AG09309 (cell line): Measurements from ENCODE around the gene RAB40B.

Source experiments
- DNase-seq: peaks from one replicate; pipeline ENCODE4 v3.0.0-alpha.2; 2010; ENCODE audit warnings: low read depth
- H3K4me3 ChIP-seq: 2 replicates; pipeline ENCODE4 v1.5.1; 2011; ENCODE audit warnings: mild to moderate bottlenecking, low read depth, low read length, moderate library complexity; ENCODE audit not compliant: control insufficient read depth
- TF ChIP-seq, protein P1 (sequence below): IDR thresholded peaks from 2 replicates; pipeline ENCODE4 v1.5.1; 2011; ENCODE audit warnings: mild to moderate bottlenecking, low read depth, low read length, inconsistent platforms; ENCODE audit not compliant: insufficient read depth, control insufficient read depth; ENCODE audit errors: missing control alignments

Gene RAB40B

DNA sequence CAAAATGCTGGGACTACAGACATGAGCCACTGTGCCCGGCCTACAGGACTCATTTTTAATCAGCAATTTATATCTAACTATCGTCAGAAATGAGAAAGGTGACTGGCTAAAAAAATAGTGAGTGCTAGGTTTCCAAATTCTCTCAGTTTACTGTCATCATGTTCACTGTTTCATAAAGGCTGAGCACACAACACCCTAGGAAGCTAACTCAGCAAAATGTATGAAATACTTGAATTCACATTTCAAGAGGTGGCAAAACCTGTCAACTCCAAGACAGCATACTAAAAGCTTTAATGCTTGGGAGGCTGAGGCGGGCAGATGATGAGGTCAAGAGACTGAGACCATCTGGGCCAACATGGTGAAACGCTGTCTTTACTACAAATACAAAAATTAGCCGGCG lies 67.0 kb downstream of the RAB40B start:
- no peak overlapping the region for H3K4me3 ChIP-seq
- TF ChIP-seq, protein P1, sequence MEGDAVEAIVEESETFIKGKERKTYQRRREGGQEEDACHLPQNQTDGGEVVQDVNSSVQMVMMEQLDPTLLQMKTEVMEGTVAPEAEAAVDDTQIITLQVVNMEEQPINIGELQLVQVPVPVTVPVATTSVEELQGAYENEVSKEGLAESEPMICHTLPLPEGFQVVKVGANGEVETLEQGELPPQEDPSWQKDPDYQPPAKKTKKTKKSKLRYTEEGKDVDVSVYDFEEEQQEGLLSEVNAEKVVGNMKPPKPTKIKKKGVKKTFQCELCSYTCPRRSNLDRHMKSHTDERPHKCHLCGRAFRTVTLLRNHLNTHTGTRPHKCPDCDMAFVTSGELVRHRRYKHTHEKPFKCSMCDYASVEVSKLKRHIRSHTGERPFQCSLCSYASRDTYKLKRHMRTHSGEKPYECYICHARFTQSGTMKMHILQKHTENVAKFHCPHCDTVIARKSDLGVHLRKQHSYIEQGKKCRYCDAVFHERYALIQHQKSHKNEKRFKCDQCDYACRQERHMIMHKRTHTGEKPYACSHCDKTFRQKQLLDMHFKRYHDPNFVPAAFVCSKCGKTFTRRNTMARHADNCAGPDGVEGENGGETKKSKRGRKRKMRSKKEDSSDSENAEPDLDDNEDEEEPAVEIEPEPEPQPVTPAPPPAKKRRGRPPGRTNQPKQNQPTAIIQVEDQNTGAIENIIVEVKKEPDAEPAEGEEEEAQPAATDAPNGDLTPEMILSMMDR: no peak
- no peak for DNase-seq

- TF ChIP-seq, protein P1: no peak
- no peak overlapping the region for H3K4me3 ChIP-seq
- DNase-seq: no peak
These were observed 68.3 kb downstream of the RAB40B start for GRCh38 chr17:82630212-82630611.

DNA sequence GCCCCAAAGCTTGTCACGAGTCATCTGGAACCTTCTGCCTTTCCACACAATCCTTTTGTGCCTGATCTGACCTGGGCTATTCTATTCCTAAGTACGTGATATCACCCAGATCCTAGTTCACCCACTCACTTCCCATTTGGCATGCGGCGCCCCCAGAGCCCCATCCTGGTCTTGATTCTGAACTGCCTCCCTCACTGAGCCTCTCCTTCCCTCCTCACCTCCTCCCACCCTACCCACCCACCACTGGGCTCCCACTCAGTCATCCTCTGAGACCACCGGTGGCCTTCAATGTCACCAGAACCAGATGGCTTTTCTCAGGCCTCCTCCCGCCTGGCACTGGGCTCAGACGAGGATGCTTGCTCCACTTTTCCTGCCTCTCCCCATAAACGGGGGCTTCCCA lies 68.8 kb downstream of the RAB40B start:
- DNase-seq: no peak
- H3K4me3 ChIP-seq: no peak overlapping the region
- TF ChIP-seq, protein P1: no peak

GRCh38 chr17:82627405-82627804 lies 71.1 kb downstream of the RAB40B start:
- H3K4me3 ChIP-seq: no peak overlapping the region
- TF ChIP-seq, protein P1: no peak
- no peak for DNase-seq

DNA sequence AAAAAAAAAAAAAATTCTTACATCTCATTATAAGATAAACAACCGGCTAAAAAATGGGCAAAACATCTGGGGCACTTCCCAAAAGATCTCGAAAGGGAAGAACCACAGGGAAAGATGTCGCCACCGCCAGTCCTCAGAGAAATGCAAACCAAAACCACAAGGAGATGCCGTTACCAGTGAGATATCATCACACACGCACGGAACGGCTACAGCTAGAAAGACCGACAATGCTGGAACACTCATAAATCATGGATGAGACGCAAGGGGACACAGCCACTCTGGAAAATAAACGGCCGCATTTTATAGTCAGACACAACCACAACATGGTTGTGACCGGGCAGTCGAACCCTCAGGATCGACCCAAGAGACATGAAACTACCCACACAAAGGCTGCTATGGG lies 74.8 kb downstream of the RAB40B start:
- no peak overlapping the region for H3K4me3 ChIP-seq
- TF ChIP-seq, protein P1: no peak
- peak; percentile 17 for DNase-seq

DNA sequence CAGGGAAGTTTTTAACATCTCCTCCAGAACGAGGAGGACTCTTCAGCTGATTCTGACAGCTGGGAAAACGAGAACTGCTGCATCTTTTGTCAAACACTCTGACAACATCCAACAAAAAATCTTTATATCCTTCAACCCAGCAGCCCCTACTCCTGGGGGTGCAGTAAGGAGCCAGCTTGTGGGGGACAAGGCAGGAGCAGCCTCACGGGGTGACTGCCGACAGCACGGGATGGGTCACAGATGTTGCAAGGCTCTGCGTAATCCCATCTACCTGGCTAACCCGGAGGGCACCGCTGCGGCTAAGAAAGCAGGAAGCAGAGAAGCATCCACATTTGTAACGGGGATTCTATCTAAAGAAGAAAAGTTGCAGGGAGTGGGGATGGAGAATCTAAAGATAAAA lies 78.9 kb downstream of the RAB40B start:
- DNase-seq: no peak
- TF ChIP-seq, protein P1: no peak
- no peak overlapping the region for H3K4me3 ChIP-seq

DNA sequence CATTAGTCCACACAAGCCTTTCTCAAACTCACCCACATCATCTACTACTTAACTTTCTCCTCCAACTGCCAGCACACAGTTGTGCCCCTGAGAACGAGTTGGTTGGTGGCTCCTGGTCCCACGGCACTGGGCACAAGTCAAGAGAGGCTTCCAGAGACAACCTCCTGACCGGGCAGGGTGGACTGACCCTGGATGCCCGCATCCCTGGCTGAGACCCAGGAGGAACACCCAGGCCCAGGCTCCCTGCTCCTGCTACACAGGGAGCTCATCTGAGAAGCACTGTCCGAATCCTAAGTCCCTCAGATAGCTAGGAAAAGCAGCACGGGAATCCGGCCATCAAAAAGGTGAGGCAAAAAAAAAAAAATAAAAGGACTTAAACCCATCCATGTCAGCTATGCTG lies 79.3 kb downstream of the RAB40B start:
- no peak for DNase-seq
- no peak overlapping the region for H3K4me3 ChIP-seq
- TF ChIP-seq, protein P1: no peak
